HG02759 (cell line): ENCODE measurements around the gene SERINC5.

Experiments
- ATAC-seq: cut with Tn5 transposase; IDR thresholded peaks from one replicate; pipeline ENCODE4 v1.9.1; 2021; ENCODE audit warnings: mild to moderate bottlenecking, moderate library complexity; ENCODE audit not compliant: unreplicated experiment

Gene SERINC5

GRCh38 chr5:80230269-80230992 is 25.4 kb downstream of the SERINC5 start:
- no peak for ATAC-seq

DNA sequence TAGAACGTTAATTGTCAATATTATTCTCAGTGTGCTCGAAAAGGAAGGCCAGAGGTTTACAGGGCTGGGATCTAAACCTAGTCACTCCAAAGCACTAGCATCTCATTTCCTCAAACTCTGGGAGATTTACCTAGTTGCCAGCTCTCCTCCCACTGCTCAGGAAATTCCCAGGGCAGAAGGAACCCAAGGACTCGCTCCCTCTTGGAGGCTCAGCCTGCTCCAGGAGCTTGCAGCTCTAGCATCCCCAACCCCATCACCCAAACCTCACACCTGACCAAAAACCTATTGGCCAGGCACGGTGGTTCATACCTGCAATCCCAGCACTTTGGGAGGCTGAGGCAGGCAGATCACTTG is 26.0 kb downstream of the SERINC5 start:
- ATAC-seq = no peak

DNA sequence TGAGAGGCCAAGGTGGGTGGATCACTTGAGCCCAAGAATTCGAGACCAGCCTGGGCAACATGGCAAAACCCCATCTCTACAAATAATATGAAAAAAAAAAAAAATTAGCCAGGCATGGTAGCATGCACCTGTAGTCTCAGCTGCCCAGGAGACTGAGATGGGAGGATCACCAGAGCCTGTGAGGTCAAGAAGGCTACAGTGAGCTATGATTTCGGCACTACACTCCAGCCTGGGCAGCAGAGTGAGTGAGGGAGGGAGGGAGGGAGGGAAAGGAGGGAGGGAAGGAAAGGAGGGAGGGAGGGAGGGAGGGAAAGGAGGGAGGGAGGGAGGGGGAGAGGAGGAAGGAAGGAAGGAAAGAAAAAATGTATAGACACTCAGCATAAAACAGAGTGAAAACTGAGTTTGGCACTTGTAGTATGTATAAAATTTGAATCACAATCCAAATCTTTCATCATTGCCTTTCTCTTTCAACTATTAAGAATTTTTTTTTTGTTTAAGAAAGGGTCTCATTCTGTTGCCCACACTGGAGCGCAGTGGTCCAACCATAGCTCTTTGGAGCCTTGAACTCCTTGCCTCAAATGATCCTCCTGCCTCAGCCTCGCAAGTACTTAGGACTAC is 27.8 kb downstream of the SERINC5 start:
- no peak for ATAC-seq

- no peak for ATAC-seq
Observed at GRCh38 chr5:80225934-80226326, 29.9 kb downstream of the SERINC5 start.

DNA sequence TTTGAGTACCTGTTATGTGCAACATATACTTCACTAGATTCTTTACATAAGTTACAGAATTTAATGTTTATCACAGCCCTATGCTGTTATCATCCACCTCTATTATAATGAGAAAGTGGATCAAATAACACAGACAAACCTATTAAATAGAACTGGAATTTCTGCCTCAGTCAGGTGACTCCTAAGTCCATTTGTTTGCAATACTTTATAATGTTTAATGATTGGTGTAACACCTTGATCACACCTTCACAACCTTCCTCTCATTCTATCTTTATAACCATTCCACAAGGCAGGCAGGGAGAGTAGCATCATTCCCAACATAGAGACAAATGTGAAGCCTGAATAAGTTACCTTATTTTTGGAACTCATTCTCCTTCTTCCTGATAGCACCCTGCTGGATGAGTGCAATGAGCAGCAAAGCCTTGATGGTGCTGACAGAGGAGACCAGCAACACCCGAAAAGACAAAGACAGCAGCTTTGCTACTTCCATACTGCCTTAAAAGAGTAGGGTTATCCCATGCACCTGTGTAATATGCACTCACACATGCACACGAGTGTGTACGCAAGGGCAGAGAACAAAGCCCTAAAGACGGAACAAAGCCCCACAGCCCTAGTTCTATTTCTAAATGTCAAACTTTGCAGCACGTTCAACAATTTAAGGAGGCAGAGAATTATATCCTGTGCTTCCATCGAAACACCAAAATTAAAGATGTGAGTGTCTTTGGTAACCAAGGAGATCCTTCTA is 30.5 kb downstream of the SERINC5 start:
- no peak for ATAC-seq

DNA sequence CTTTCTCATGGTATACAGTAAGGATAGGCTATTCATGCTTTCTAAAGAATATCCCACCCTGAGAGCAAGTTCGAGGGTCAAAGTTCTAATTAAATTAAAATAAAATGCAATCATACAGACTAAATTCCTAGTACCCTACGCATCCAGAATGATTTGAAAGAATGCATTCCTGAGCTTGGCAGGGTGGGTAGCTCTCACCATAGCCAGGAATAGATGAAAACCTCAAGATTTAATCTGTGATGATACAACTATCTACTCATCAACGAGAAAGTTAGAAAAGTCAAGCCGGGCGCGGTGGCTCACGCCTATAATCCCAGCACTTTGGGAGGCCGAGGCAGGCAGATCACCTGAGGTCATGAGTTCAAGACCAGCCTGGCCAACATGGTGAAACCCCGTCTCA is 32.3 kb downstream of the SERINC5 start:
- no peak for ATAC-seq

DNA sequence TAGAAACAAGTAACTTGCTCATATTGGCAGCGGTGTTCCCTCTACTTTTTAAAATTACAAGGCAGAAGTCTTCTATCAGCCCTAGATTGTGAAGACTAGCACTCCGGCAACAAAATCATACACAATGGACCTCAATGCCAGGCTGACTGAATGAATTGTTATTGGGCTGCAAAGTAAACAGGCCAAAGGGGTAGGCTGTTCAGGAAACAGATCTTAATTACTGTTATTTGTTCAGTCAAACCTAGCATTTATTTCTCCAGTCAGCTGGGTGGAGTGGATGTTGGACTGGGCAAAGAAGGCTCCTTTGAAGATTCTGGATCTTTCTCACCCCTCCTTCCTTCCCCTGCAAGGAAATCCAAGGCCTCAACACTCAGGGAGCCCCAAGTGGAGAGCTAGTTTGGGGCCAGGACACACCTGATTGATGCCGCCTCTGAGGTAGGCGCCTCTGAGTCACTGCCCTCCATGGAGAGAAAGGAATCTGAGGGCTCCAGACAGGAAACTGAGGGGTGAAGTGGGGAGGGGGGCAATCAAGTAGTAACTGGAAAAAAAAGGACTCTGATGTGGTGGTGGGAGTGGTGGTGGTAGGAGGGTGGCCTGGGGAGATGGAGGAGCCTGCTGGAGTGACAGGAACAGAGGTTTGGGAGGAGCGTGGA is 35.5 kb downstream of the SERINC5 start:
- no peak for ATAC-seq

DNA sequence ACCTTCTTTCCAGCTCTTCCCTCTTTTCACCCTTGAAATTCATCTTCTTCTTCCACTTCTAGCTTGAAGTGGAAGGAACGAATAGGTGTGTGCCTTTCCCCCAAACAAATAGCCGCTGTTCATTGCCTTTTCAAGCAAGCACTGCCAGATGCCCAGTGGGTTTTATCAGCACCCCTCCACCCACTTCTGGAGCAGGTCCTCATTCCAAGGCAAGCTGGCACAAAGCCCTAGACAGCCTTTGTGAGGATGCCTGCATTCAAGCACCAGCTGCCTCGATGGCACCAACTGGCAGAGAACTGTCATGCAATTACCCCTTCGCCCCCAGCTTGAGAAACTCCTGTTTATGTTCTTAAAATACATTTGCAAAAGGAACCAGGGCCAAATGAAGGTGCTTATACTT is 36.5 kb downstream of the SERINC5 start:
- no peak for ATAC-seq

GRCh38 chr5:80217667-80218066 is 38.2 kb downstream of the SERINC5 start:
- ATAC-seq = no peak

DNA sequence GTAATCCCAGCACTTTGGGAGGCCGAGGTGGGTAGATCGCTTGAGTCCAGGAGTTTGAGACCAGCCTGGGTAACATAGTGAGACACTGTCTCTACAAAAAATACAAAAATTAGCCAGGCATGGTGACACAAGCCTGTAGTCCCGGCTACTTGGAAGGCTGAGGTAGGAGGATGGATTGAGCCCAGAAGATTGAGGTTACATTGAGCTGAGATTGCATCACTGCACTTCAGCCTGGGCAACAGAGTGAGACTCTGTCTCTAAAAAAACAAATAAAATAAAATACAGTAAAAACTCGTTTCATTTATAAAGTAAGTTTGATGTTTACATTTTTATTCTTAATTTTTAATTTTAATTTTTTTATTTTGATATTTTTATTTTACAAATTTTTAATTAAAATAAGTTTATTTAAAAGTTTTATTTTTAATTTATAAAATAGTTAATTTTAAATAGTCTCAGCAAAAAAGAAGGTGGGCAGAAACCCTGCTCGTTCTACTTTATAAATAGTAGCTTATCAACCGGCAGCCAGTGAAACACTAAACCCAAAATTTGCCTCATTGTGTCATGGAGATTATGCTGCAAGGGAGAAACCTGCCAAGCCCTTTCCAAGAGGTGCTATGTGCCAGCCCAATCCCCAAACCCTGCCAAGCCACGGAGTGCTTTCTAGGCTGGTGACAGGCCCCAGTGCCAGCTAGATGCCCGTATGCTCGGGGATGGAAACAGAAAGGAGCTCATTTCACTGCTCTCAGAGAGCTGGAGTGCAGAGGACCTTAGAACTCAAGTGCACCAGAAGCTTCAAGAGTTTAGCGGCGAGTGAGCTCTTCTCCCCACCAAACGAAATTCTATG is 38.9 kb downstream of the SERINC5 start:
- ATAC-seq = no peak

DNA sequence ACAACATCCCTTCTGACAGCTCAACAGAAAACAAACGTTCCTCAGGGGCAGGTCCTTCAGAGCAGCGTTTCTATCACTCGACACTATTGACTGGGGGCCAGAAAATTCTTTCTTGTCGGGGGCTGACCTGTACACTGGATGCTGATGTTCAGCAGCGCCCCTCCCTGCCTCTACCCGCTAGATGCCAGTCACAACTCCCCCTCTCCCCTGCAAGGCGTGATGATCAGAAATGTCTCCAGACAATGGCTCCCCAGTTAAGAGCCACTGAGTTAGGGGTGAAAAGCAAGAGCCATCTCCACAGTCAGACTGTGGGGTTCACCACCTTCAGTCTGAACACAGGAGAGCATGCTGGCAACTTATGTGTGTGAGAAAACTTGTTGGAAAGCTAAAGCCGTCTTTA is 39.8 kb downstream of the SERINC5 start:
- ATAC-seq = no peak

DNA sequence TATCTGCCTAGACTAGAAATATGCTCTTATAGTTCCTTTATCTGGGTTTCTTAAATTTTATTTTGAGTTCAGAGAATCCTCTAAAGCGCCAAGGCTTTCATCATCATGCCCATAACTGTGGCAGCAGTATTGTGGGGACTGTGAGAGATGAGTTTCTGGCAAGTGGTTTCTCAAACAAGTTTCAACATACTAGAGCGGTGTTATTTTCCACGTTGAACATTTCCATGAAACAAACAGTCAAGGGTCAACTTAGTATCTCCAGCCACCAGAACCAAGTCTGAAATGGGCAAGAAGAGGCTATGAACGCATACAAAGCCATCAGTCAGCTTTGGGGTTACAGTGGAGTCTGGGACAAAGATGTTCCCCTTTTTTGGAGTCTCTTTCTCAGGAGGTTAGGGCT is 40.3 kb downstream of the SERINC5 start:
- ATAC-seq = no peak

GRCh38 chr5:80213466-80213865 is 42.4 kb downstream of the SERINC5 start:
- ATAC-seq = no peak

DNA sequence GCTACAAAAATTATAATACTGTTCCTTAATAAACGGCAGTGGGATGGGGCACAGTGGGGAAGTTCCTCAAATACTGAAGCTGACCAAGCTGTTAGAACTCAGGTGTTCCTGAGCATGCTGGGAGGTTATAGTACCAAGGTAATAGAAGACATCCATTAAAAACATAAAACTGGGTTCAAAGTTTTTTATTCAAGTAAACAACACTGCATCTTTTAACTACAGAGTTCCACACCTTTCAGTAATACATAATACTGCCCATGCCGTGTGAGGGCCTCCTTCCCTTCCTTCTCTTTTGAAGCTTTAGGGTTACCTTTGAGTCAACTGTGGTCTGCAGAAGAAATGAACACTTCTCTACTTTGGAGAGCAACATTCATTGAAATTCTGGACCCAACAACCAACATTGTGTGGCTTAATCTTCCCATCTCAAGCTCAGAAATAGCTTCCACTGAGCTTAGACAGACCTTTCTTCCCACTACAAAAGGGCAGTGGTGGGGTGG is 43.6 kb downstream of the SERINC5 start:
- no peak for ATAC-seq

DNA sequence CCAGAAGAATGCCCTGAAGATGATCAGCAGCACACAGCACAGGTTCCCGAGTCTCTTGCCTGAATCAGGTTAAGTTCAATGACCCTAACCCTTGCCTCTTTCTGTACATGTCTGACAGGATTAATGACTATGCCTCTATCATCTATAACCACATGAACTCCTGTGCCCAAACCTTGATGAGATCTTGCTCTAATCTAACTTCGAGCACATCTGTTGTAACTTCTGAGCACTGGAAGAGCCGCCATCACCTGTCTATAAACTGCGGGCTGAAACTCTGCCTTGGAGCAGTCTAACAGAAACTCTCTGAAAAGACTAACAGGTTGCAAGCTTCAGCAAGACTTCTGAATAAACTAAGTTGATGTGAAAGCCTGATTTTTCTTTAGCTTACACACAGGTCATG is 44.5 kb downstream of the SERINC5 start:
- no peak for ATAC-seq

- no peak for ATAC-seq
Observed at GRCh38 chr5:80210014-80210413, 45.8 kb downstream of the SERINC5 start.

GRCh38 chr5:80208381-80208780 is 47.5 kb downstream of the SERINC5 start:
- no peak for ATAC-seq

- no peak for ATAC-seq
Observed at GRCh38 chr5:80207832-80208231, 48.0 kb downstream of the SERINC5 start.

DNA sequence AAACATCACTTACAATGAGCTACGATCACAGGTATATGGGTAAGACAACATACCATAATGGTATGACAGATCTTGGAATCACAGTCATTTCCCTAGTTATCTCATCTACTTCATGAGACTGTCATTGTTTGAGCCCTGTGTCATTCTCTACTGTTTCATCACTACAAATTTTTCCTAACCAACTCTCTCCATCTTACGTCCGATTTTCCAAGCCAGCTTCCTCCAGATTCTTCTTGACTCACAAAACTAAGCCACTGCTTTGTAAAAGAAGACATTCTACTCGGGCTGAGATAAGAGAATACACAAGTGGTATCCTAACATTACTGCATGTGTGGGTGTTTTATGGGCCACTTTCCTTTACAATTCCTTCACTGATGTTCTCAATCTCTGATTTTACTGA is 49.6 kb downstream of the SERINC5 start:
- ATAC-seq = no peak

DNA sequence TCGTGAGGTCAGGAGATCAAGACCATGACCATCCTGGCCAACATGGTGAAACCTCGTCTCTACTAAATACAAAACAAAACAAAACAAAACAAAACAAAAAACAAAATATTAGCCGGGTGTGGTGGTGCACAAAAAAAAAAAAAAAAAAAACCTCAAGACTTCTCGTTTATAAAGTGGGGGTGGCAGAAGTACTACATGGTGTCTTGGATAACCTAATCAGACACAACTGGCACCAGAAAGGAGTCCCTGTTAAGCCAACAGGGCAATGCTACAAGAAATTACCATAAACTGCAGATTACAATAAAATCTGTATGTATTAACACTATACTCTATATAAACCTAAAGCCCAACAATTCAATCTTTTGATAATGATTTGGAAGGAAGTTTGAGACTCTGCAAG is 50.0 kb downstream of the SERINC5 start:
- ATAC-seq = no peak
